Liver (tissue), 9 donors: ENCODE data around the gene ATP5F1D. TPM values are rescaled to one million over a fixed set of nuclear protein-coding genes. Genes with fewer than 3 reads are reported as not detected.

Source experiments
- DNase-seq: peaks from one replicate; pipeline ENCODE4 v3.0.0-alpha.2; 2017; ENCODE audit warnings: low spot score
- H3K27ac ChIP-seq, 2 donors: one replicate each; pipeline ENCODE4 v1.7.0; 2013; ENCODE audit warnings: inconsistent platforms in 2 of 2, low read length in 2 of 2, control low read depth in 1 of 2, low read depth in 1 of 2, mild to moderate bottlenecking in 1 of 2
- H3K27me3 ChIP-seq, 4 donors: one replicate each; pipeline versions ENCODE4 v1.6.1 to v1.7.0; 2013; ENCODE audit warnings: low read length in 3 of 4, inconsistent platforms in 1 of 4, mild to moderate bottlenecking in 1 of 4, moderate library complexity in 1 of 4; ENCODE audit not compliant: control insufficient read depth in 4 of 4, insufficient read depth in 4 of 4
- H3K36me3 ChIP-seq, 4 donors: one replicate each; pipeline versions ENCODE4 v1.6.1 to v1.7.0; 2013; ENCODE audit warnings: low read length in 3 of 4, mild to moderate bottlenecking in 3 of 4, low read depth in 1 of 4, moderate library complexity in 1 of 4; ENCODE audit not compliant: control insufficient read depth in 4 of 4, insufficient read depth in 3 of 4
- H3K4me1 ChIP-seq, 4 donors: one replicate each; pipeline versions ENCODE4 v1.6.1 to v1.7.0; 2013; ENCODE audit warnings: low read length in 3 of 4, mild to moderate bottlenecking in 3 of 4, moderate library complexity in 1 of 4; ENCODE audit not compliant: control insufficient read depth in 4 of 4, insufficient read depth in 4 of 4
- H3K4me3 ChIP-seq, 3 donors: one replicate each; pipeline versions ENCODE4 v1.6.1 to v1.7.0; 2013; ENCODE audit warnings: low read length in 3 of 3, control low read depth in 1 of 3, low read depth in 1 of 3, mild to moderate bottlenecking in 1 of 3
- H3K9ac ChIP-seq, 2 donors: one replicate each; pipeline ENCODE4 v1.7.0; 2013; ENCODE audit warnings: low read length in 2 of 2, mild to moderate bottlenecking in 2 of 2, moderate library complexity in 2 of 2, control low read depth in 1 of 2, low read depth in 1 of 2
- H3K9me3 ChIP-seq, 4 donors: one replicate each; pipeline versions ENCODE4 v1.6.1 to v1.7.0; 2013; ENCODE audit warnings: low read length in 3 of 4; ENCODE audit not compliant: control insufficient read depth in 4 of 4
- EGR1 ChIP-seq, 2 donors: IDR thresholded peaks; 2 replicates each; pipeline ENCODE4 v1.6.1; 2016 to 2018; ENCODE audit warnings: antibody characterized with exemption in 2 of 2, low read depth in 2 of 2
- FOXA1 ChIP-seq: IDR thresholded peaks from 2 replicates; pipeline ENCODE4 v1.6.1; 2016; ENCODE audit warnings: antibody characterized with exemption
- FOXA2 ChIP-seq: IDR thresholded peaks from 2 replicates; pipeline ENCODE4 v1.6.1; 2016; ENCODE audit warnings: antibody characterized with exemption
- GABPA ChIP-seq, 2 donors: IDR thresholded peaks in 1 of 2; conservative IDR thresholded peaks in 1 of 2; 2 replicates each; pipeline ENCODE4 v1.6.1; 2016; ENCODE audit warnings: antibody characterized with exemption in 2 of 2, mild to moderate bottlenecking in 1 of 2, moderate library complexity in 1 of 2
- HNF4A ChIP-seq, 2 donors: conservative IDR thresholded peaks; 2 replicates each; pipeline ENCODE4 v1.6.1; 2016; ENCODE audit warnings: antibody characterized with exemption in 2 of 2, mild to moderate bottlenecking in 2 of 2
- HNF4G ChIP-seq: IDR thresholded peaks from 2 replicates; pipeline ENCODE4 v1.6.1; 2016; ENCODE audit warnings: antibody characterized with exemption
- NR2F2 ChIP-seq: IDR thresholded peaks from 2 replicates; pipeline ENCODE4 v1.6.1; 2016; ENCODE audit warnings: antibody characterized with exemption
- RAD21 ChIP-seq, 2 donors: IDR thresholded peaks; 2 replicates each; pipeline ENCODE4 v1.6.1; 2016; ENCODE audit warnings: antibody characterized with exemption in 2 of 2, mild to moderate bottlenecking in 2 of 2
- RXRA ChIP-seq, 2 donors: IDR thresholded peaks; 2 replicates each; pipeline ENCODE4 v1.6.1; 2017 to 2018; ENCODE audit warnings: antibody characterized with exemption in 2 of 2, mild to moderate bottlenecking in 1 of 2
- SP1 ChIP-seq: IDR thresholded peaks from 2 replicates; pipeline ENCODE4 v1.6.1; 2018; ENCODE audit warnings: antibody characterized with exemption, mild to moderate bottlenecking
- TAF1 ChIP-seq: conservative IDR thresholded peaks from 2 replicates; pipeline ENCODE4 v1.6.1; 2016; ENCODE audit warnings: antibody characterized with exemption, mild to moderate bottlenecking
- YY1 ChIP-seq: IDR thresholded peaks from 2 replicates; pipeline ENCODE4 v1.6.1; 2016; ENCODE audit warnings: antibody characterized with exemption, mild to moderate bottlenecking
- WGBS: extraction: QIAGEN DNeasy Blood & Tissue Kit; methylation state at CpG from one replicate; pipeline ENCODE4 v1.1.7; 2013; 5-methylcytosine and 5-hydroxymethylcytosine counted together
- polyA plus RNA-seq, 2 donors: library from polyadenylated mRNA; stranded (reverse) in 1 of 2; unstranded in 1 of 2; fragments of 200-250 nt in 1 of 2; fragments of >200 nt in 1 of 2; fragmentation: Nextera tagmentation in 1 of 2; extraction: Ambion mirVana in 1 of 2; gene quantifications; one replicate each; pipeline versions ENCODE4 v1.2.1 to v1.2.3, GENCODE V29; 2013 to 2015
- total RNA-seq, 2 donors: library from RNA; depleted of rRNA; stranded (reverse); fragments of >200 nt; gene quantifications; one replicate each; pipeline ENCODE4 v1.2.3, GENCODE V29; 2014
- TF ChIP-seq, protein P1 (sequence below): IDR thresholded peaks from 2 replicates; pipeline ENCODE4 v1.6.1; 2016; ENCODE audit warnings: antibody characterized with exemption
- TF ChIP-seq, protein P2 (sequence below): fragments of 150-350 bp; IDR thresholded peaks from 2 replicates; pipeline ENCODE4 v1.5.1; 2017; ENCODE audit warnings: improper control_type of control experiment, low read depth, low read length; ENCODE audit not compliant: missing input control
- TF ChIP-seq, protein P3 (sequence below): IDR thresholded peaks from 2 replicates; pipeline ENCODE4 v1.6.1; 2016; ENCODE audit warnings: antibody characterized with exemption
- donor health status: healthy.
- donor health status: healthy.
- donor health status: healthy.
- donor health status: healthy.
- donor health status: healthy.

Gene ATP5F1D
- total and polyA plus RNA-seq, 4 donors = 20.2 to 315 (median 145) TPM

DNA sequence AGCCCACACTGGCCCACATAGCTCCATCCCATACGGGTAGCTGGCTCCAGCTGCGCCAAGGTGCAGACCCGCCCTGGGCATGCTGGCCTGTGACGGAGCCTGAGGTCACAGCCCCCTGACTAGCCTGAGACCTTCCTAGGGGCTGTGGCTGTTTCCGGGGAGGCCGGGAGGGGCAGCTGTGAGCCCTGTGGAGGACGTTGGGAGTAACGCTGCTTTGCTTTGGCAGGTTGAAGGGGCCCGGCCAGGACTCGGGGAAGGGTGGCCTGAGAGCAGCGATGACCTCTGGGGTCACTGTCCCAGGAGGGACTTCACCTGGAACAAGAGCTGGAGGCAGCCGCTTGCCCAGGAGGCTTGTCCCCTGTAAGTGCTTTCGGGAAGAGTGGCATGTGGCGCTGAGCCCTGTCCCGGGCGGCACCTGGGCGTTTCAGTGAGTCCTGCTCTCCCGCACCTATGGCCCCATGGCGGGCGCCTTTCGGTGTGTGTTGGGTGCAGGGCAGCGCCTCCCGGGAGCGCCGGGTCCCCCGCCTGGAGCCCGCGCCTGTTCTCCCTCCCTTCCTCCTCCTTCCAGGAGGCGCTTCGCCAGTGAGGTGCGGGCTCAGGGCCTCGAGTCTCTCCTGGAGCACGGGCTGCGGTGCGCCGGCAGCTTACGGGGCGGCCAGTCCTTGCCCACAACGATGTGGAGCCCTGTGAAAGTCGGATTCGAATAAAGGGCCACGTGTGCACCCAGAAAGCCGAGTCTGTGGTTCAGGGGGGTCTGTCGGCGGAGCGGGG, 32.7 kb downstream of the ATP5F1D start:
- H3K4me1 ChIP-seq = peaks cover 24 to 65% (median 58%) of the 10 kb centered on the region in 4 donors
- H3K36me3 ChIP-seq = peaks cover 20 to 33% (median 23%) of the 10 kb centered on the region in 4 donors
- H3K9me3 ChIP-seq = no peaks in the 10 kb centered on the region
- DNase-seq = no peak
- H3K27me3 ChIP-seq = no peaks in the 10 kb centered on the region
- no peak for TF ChIP-seq TAF1
- TF ChIP-seq RXRA (IDR thresholded peaks at IDR 0.05) = no peak
- no peak for TF ChIP-seq HNF4G
- no peak for TF ChIP-seq EGR1 (IDR thresholded peaks at IDR 0.05; ENCODE audit: low read depth in 2 of 2)
- TF ChIP-seq SP1 = no peak
- peak overlapping the region; percentile 89 to 98 for H3K27ac ChIP-seq
- WGBS = 71% methylated on average over 46 of the region's 46 CpGs
- peak overlapping the region in 1 of 3 donors; percentile 66 for H3K4me3 ChIP-seq
- no peak overlapping the region for H3K9ac ChIP-seq

GRCh38 chr19:1274852-1275259, 33.3 kb downstream of the ATP5F1D start:
- peak overlapping the region in 2 of 3 donors; percentile 19 to 66 for H3K4me3 ChIP-seq
- peaks cover 20 to 33% (median 23%) of the 10 kb centered on the region in 4 donors for H3K36me3 ChIP-seq
- TF ChIP-seq NR2F2 (no peak), SP1 (no peak), HNF4A (conservative IDR thresholded peaks at IDR 0.05) (no peak), HNF4G (no peak), TAF1 (no peak), RXRA (IDR thresholded peaks at IDR 0.05) (no peak), FOXA2 (no peak), EGR1 (IDR thresholded peaks at IDR 0.05; ENCODE audit: low read depth in 2 of 2) (no peak), FOXA1 (no peak), GABPA (IDR thresholded peaks at IDR 0.05 in 1 of 2, conservative IDR thresholded peaks at IDR 0.05 in 1 of 2) (no peak), RAD21 (IDR thresholded peaks at IDR 0.05) (no peak), YY1 (no peak)
- TF ChIP-seq, protein P1, sequence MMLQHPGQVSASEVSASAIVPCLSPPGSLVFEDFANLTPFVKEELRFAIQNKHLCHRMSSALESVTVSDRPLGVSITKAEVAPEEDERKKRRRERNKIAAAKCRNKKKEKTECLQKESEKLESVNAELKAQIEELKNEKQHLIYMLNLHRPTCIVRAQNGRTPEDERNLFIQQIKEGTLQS = no peak
- TF ChIP-seq, protein P2, sequence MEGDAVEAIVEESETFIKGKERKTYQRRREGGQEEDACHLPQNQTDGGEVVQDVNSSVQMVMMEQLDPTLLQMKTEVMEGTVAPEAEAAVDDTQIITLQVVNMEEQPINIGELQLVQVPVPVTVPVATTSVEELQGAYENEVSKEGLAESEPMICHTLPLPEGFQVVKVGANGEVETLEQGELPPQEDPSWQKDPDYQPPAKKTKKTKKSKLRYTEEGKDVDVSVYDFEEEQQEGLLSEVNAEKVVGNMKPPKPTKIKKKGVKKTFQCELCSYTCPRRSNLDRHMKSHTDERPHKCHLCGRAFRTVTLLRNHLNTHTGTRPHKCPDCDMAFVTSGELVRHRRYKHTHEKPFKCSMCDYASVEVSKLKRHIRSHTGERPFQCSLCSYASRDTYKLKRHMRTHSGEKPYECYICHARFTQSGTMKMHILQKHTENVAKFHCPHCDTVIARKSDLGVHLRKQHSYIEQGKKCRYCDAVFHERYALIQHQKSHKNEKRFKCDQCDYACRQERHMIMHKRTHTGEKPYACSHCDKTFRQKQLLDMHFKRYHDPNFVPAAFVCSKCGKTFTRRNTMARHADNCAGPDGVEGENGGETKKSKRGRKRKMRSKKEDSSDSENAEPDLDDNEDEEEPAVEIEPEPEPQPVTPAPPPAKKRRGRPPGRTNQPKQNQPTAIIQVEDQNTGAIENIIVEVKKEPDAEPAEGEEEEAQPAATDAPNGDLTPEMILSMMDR = no peak
- TF ChIP-seq, protein P3, sequence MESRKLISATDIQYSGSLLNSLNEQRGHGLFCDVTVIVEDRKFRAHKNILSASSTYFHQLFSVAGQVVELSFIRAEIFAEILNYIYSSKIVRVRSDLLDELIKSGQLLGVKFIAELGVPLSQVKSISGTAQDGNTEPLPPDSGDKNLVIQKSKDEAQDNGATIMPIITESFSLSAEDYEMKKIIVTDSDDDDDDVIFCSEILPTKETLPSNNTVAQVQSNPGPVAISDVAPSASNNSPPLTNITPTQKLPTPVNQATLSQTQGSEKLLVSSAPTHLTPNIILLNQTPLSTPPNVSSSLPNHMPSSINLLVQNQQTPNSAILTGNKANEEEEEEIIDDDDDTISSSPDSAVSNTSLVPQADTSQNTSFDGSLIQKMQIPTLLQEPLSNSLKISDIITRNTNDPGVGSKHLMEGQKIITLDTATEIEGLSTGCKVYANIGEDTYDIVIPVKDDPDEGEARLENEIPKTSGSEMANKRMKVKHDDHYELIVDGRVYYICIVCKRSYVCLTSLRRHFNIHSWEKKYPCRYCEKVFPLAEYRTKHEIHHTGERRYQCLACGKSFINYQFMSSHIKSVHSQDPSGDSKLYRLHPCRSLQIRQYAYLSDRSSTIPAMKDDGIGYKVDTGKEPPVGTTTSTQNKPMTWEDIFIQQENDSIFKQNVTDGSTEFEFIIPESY = no peak
- H3K9me3 ChIP-seq = no peaks in the 10 kb centered on the region
- no peak for DNase-seq
- no peaks in the 10 kb centered on the region for H3K27me3 ChIP-seq
- peak overlapping the region; percentile 89 to 98 for H3K27ac ChIP-seq
- H3K9ac ChIP-seq = no peak overlapping the region
- peaks cover 24 to 69% (median 59%) of the 10 kb centered on the region in 4 donors for H3K4me1 ChIP-seq
- WGBS = 30% methylated on average over 44 of the region's 44 CpGs
